Measurements from ENCODE around the gene MAP3K5.

Gene MAP3K5

DNA sequence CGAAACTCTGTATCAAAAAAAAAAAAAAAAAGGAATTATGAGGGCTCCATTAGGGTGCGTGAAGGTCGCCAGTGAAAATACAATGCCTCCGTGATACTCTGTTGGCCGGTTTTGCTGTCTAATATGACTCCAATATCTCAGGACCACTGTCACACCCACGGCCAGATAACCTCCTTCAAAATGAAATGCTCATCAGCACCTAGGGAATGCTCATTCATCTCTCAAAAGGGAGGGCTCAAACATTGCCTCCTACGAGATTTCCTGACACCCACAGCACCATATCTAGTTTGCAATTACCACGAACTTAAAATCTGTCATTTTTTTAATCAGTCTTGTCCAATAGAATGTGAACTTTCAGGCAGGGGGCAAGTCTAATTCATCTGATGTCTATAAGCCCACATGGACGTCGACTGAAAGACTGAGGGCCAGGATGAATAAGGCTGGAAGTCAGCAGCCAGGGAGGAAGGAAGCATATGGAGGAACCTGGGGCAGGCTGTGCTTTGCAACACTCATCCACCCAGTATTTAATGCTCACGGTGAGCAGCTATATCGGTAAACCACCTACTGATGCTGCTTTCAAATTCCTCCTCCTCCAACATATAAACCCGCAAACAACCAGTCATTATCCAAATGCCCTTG is 42.8 kb downstream of the MAP3K5 start:
- DNase-seq (ENCODE audit: low read depth) = no peak

DNA sequence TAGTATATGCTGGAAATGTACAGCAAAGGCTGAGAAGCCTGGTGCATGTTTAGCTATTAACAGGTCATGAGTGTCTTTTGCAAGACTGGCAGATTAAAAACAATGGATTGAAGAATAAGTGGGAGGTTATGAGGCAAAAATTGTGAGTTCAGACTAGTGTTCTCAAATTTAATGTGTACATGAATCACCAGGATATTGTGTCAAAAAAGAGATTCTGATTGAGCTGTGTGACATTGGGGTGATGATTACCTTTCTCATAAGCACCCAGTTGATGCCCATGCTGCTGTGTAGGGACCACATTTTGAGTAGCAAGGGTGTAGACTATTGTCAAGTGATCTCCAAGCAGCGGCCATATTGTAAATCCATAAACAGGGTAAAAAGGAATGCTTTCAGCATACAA is 44.8 kb downstream of the MAP3K5 start:
- DNase-seq (ENCODE audit: low read depth) = no peak

DNA sequence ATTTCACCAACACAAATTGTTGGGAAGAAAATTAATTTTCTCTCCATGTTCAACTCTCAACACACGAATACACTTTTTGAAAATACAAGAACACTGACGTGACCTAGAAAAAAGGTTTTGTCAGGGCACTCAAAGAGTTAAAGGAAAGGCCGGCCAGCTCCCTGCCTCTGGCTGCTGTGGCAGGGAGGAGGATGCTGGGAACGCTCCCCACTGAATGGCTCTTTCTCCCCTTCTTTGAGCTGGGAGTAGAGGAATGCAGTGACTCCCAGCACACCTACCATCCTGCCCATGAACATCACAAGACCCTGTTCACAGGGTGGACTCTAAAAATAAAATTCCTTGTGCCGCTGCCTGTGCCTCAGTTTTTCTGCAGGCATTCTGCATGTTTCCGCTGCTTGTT is 47.0 kb downstream of the MAP3K5 start:
- DNase-seq (ENCODE audit: low read depth) = no peak

GRCh38 chr6:136744889-136745288 is 47.4 kb downstream of the MAP3K5 start:
- DNase-seq (ENCODE audit: low read depth) = no peak

- DNase-seq (ENCODE audit: low read depth) = no peak
These were observed 50.2 kb downstream of the MAP3K5 start for GRCh38 chr6:136742125-136742524.

DNA sequence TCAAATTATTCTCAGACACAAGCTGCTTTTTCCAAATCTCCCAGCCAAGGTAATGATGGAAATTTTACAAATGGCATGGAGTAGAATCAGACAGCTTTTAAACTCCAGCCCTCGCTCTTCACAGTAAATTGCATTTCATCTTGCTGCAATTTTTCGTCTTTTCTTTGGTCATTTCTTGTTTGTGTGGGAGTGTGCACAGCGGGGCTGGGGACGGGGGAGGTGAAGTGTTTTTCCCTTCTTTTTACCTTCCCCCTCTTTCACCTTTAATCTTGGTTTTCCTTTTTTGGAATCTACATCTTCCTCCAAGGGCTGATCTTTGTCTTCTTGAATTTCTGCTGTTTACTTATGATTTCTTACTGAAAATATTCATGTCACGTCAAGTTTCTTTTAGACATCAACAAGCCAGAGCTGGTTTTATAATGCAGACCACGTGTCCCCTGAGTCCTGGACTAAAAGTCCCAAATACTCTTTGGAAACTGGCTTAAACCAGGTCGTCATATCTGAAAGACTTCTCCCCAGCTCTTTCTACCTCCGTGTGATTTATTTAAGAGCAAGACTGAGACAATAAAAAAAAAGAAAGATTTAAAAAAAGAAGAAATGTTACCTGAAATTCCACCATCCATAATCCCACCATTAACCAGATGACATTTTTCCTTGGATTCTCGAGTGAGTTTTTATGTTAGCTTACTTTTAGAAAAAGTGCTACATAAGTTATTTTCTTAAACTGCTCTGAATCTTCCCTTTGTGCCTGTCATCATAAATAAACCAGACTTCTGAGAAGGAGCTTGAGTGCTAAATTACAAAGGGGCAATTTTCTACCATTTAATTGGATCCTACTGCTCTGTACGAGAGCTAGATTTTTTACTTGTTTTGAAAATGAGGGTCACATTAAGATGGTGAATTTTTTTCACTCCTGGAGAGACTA is 52.0 kb downstream of the MAP3K5 start:
- no peak for DNase-seq (ENCODE audit: low read depth)

- no peak for DNase-seq (ENCODE audit: low read depth)
These were observed 52.8 kb downstream of the MAP3K5 start for GRCh38 chr6:136739501-136739900.

GRCh38 chr6:136739071-136739470 is 53.2 kb downstream of the MAP3K5 start:
- DNase-seq (ENCODE audit: low read depth) = no peak

DNA sequence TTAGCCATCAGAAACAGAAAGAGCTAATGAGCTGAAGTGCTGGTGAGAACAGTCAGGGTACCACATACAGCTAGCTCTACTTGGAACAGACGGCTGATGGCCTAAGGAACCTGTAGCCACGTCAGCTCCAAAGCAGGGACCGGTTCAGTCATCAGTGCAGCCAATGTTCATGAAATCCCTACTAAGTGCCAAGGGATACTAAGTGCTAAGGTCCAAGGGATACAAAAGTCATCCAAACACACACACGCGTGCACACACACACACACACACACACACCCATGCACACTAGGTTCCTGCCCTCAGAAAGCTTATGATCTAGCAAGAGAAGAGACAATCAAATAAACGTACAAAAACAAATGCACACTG is 53.6 kb downstream of the MAP3K5 start:
- DNase-seq (ENCODE audit: low read depth) = no peak

- no peak for DNase-seq (ENCODE audit: low read depth)
These were observed 54.2 kb downstream of the MAP3K5 start for GRCh38 chr6:136737871-136738691.

- no peak for DNase-seq (ENCODE audit: low read depth)
These were observed 54.9 kb downstream of the MAP3K5 start for GRCh38 chr6:136737374-136737844.

- DNase-seq (ENCODE audit: low read depth) = no peak
These were observed 55.9 kb downstream of the MAP3K5 start for GRCh38 chr6:136736281-136736960.

DNA sequence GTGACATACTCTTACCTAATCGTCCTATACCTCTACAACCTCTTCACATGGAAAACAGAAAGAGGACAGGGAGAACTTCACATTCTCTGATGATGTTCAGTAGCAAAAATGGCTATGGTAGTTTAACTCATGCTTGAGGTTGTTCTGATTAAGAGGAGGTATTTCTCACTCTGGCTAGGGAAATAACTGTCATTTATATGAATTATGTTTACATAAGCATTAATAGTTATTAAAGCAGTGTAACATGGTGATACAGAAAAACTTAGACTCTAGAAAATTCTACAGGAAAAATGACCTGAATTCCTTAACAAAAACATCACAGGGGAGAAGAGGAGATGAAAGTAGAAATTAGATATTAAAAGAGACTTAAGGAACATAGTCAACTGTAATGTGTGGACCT is 57.3 kb downstream of the MAP3K5 start:
- DNase-seq (ENCODE audit: low read depth) = no peak

- DNase-seq (ENCODE audit: low read depth) = no peak
These were observed 59.4 kb downstream of the MAP3K5 start for GRCh38 chr6:136732889-136733288.

DNA sequence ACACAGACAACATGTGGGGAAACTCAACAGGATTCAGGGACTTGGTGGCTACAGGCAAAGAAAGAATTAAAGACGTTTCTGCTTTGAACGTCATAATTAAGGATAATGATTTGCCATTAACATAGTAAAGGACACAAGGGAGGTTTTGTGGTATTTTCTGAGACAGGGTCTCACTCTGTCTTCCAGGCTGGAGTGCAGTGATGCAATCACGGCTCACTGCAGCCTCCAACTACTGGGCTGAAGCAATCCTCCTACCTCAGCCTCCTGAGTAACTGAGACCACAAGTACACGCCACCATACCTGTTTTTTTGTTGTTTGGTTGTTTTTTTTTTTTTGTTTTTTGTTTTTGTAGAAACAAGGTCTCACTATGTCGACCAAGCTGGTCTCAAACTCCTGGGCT is 62.4 kb downstream of the MAP3K5 start:
- no peak for DNase-seq (ENCODE audit: low read depth)

GRCh38 chr6:136728976-136729515 is 63.2 kb downstream of the MAP3K5 start:
- DNase-seq (ENCODE audit: low read depth) = no peak

DNA sequence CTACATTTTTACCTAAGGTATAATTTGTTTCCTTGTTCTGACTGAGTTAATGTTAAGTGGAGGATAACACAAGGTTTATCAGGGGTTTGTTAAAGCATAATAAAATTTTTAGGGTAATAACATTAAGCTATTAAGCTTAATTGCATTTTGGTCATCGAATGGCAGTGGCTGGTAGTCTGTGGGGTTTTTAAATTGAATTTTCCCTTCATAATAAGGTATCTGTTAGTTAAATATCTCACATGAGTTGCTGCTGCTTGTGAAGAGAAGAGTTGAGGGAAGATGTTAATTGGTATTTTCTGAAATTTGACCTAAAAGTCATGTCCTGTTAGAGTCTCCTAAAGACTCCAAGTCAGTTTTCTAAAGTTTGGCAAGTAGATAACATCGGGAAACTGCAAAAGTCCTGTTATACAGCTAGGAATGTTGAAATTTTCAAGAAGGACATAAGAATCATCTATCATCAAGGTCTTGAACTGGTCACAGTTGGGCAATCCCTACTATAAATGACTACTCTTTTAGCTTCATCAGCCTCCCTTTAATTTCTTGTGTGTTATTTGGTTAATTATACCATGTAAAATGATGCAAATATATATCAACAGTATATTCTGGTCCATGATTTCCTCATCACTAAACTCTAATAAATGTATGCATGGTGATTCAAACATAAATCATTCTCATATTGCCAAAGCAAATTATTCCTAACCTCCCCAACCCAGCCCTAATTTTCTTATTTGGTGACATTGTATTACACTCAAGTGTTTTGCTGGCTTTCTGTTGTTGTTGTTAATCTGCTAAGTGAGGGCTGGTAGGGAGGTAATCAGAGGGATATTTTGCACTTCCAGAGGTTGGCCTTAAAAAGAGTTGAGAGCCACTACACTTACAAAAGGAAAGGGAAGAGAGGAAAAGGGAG is 64.0 kb downstream of the MAP3K5 start:
- no peak for DNase-seq (ENCODE audit: low read depth)

- DNase-seq (ENCODE audit: low read depth) = no peak
These were observed 65.3 kb downstream of the MAP3K5 start for GRCh38 chr6:136726837-136727557.

DNA sequence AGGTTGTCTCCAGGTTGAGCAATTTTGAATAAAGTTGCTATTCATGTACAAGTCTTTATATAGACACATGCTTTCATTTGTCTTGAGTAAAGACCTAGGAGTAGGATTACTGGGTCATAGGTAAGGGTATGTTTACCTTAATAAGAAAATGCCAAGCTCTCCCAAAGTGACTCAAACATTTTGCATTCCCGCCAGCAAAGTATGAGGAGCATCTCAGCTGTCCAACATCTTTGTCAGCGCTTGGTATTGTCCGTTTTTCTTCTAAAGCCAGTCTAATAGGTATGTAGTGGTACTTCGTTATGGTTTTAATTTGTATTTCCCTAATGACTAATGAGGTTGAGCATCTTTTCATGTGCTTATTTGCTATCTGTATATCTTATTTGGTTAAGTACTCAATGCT is 67.2 kb downstream of the MAP3K5 start:
- DNase-seq (ENCODE audit: low read depth) = no peak

- peak; percentile 6 for DNase-seq (ENCODE audit: low read depth)
These were observed 68.5 kb downstream of the MAP3K5 start for GRCh38 chr6:136723780-136724179.
